Ovary (tissue), 9 donors: ENCODE results near the gene THBD. TPM values are rescaled to one million over a fixed set of nuclear protein-coding genes. Genes with fewer than 3 reads are reported as not detected.

Experiments used
- DNase-seq, 5 donors: peaks; one replicate each; pipeline ENCODE4 v3.0.0-alpha.2; 2019 to 2020
- H3K27ac ChIP-seq, 2 donors: fragments of 200-600 bp; one replicate each; pipeline versions ENCODE4 v1.5.1 to v1.8.0; 2019 to 2022
- H3K27me3 ChIP-seq: fragments of 200-600 bp; one replicate; pipeline ENCODE4 v1.8.0; 2022
- H3K36me3 ChIP-seq: fragments of 200-600 bp; sonication (generic); one replicate; pipeline ENCODE4 v1.5.1; 2019
- H3K4me1 ChIP-seq: one replicate; pipeline ENCODE4 v1.8.1; 2013; ENCODE audit warnings: mild to moderate bottlenecking, moderate library complexity; ENCODE audit not compliant: insufficient read depth
- H3K4me3 ChIP-seq: fragments of 200-600 bp; sonication (generic); one replicate; pipeline ENCODE4 v1.5.1; 2017
- H3K9me3 ChIP-seq, 2 donors: fragments of 200-600 bp in 1 of 2; sonication (generic) in 1 of 2; one replicate each; pipeline versions ENCODE4 v1.5.1 to v1.8.1; 2013 to 2019; ENCODE audit warnings: mild to moderate bottlenecking in 1 of 2, moderate library complexity in 1 of 2
- EP300 ChIP-seq: sonication (generic); formaldehyde crosslinking; IDR thresholded peaks from one replicate; pipeline ENCODE4 v1.6.1; 2017; ENCODE audit warnings: antibody characterized with exemption
- POLR2A ChIP-seq: fragments of 450-650 bp; IDR thresholded peaks from one replicate; pipeline ENCODE4 v1.6.1; 2017; ENCODE audit warnings: antibody characterized with exemption, mild to moderate bottlenecking, moderate library complexity
- WGBS, 3 donors: extraction: QIAGEN DNeasy Blood & Tissue Kit in 1 of 3; methylation state at CpG; one replicate each; pipeline versions ENCODE4 v1.1.5 to v1.1.7; 2013 to 2017; 5-methylcytosine and 5-hydroxymethylcytosine counted together
- intact Hi-C, 4 donors: fragments of 100-400 bp; cut with DNase I; formaldehyde crosslinking; loops; one replicate each; pipeline versions ENCODE4 v1.11.0 to v1.15.1; 2022 to 2023
- polyA plus RNA-seq, 2 donors: library from polyadenylated mRNA; stranded (reverse); fragments of 200-250 nt in 1 of 2; fragments of 350-450 nt in 1 of 2; fragmentation: Illumina TruSeq in 1 of 2; extraction: RNeasy Lipid Tissue Mini Kit (QIAGEN cat#74804) in 1 of 2; gene quantifications; one replicate each; pipeline ENCODE4 v1.2.3, GENCODE V29; 2013 to 2014
- total RNA-seq, 7 donors: library from RNA; depleted of rRNA in 2 of 7; stranded (reverse); fragments of >200 nt in 2 of 7; fragmentation: NEBNext Ultra II Directional in 3 of 7; extraction: Animal tissue kit (Norgen Biotek cat#: 25700) in 3 of 7; gene quantifications; one replicate each; pipeline versions ENCODE4 v1.1.0 to v1.2.4, GENCODE V29; 2016 to 2023
- TF ChIP-seq, protein P1 (sequence below), 3 donors: fragments of 450-650 bp in 2 of 3; fragments of 200-600 bp in 1 of 3; IDR thresholded peaks; one replicate each; pipeline versions ENCODE4 v1.5.1 to v1.8.0; 2016 to 2022; ENCODE audit warnings: antibody characterized with exemption in 3 of 3, mild to moderate bottlenecking in 1 of 3
- donor health status: DM: no; HTN: no; CAD: no; lungs with moderate emphysema.
- donor health status: DM: no; HTN: no; CAD: no.
- donor health status: Bipolar disorder and iron deficiency.
- donor health status: DM: yes; HTN: yes; CAD: no.
- donor health status: DM: no; HTN: no; CAD: no.
- donor health status: DM: yes; HTN: yes; CAD: no.

The THBD gene
- total and polyA plus RNA-seq, 9 donors, result 2.5 to 29.3 (median 9.7) TPM

DNA sequence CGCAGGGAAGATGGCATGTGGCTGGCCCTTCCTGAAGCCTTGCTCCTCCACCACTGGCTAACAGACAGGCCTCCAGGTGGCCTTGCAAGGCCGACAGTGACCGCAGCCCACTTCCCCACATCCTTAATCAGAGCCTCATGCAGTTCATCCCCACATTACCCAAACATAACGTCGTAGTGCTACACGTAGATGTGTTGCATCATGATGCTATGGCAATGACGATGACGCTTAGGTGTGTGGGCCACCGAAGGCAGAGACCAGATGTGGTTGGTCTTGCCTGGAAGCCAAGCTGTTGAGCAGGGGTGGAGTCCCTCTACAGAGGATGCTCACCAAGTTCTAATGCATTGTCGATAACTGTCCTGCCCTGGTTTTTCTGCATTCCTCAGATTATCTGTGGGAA, 31.0 kb upstream of the THBD start:
- H3K36me3 ChIP-seq, result no peaks in the 10 kb centered on the region
- peak in 1 of 5 donors; percentile 14 for DNase-seq
- H3K27ac ChIP-seq, result no peak overlapping the region
- no peaks in the 10 kb centered on the region for H3K9me3 ChIP-seq
- no peaks in the 10 kb centered on the region for H3K27me3 ChIP-seq
- intact Hi-C loops, result no loop called here
- H3K4me1 ChIP-seq, result peaks cover 3% of the 10 kb centered on the region
- WGBS, 3 donors, result 90 to 93% (median 91%) methylated on average over 10 of the region's 10 CpGs
- no peak overlapping the region for H3K4me3 ChIP-seq
- TF ChIP-seq POLR2A (no peak), EP300 (no peak)
- TF ChIP-seq, protein P1, sequence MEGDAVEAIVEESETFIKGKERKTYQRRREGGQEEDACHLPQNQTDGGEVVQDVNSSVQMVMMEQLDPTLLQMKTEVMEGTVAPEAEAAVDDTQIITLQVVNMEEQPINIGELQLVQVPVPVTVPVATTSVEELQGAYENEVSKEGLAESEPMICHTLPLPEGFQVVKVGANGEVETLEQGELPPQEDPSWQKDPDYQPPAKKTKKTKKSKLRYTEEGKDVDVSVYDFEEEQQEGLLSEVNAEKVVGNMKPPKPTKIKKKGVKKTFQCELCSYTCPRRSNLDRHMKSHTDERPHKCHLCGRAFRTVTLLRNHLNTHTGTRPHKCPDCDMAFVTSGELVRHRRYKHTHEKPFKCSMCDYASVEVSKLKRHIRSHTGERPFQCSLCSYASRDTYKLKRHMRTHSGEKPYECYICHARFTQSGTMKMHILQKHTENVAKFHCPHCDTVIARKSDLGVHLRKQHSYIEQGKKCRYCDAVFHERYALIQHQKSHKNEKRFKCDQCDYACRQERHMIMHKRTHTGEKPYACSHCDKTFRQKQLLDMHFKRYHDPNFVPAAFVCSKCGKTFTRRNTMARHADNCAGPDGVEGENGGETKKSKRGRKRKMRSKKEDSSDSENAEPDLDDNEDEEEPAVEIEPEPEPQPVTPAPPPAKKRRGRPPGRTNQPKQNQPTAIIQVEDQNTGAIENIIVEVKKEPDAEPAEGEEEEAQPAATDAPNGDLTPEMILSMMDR (IDR thresholded peaks at IDR 0.05), result no peak

DNA sequence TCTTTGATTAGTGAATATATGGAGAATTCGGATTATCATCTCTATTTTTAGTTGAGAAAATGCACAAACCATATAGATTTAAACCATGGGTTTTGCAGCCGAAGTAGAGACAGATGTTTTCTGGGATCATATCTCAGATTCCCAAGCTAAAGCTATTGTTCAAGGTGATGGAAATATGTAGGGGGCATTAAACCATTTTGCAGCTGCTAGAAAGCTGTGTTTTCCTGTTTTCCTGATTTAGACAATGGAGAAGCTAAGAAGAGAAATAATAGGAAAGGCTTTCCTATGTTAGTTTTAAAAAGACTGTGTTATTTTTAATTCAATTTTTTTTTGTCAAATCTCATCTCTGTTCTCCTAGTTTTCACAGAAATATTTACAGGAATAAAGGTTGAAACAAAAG, 30.5 kb upstream of the THBD start:
- 36 to 60% (median 52%) methylated on average over 2 of the region's 2 CpGs for WGBS, 3 donors
- Histone ChIP-seq H3K9me3 (no peaks in the 10 kb centered on the region), H3K36me3 (no peaks in the 10 kb centered on the region), H3K27me3 (no peaks in the 10 kb centered on the region), H3K27ac (no peak overlapping the region), H3K4me3 (no peak overlapping the region), H3K4me1 (peaks cover 3% of the 10 kb centered on the region)
- intact Hi-C loops, result no loop called here
- TF ChIP-seq EP300 (no peak), POLR2A (no peak)
- TF ChIP-seq, protein P1 (IDR thresholded peaks at IDR 0.05), result no peak
- no peak for DNase-seq

DNA sequence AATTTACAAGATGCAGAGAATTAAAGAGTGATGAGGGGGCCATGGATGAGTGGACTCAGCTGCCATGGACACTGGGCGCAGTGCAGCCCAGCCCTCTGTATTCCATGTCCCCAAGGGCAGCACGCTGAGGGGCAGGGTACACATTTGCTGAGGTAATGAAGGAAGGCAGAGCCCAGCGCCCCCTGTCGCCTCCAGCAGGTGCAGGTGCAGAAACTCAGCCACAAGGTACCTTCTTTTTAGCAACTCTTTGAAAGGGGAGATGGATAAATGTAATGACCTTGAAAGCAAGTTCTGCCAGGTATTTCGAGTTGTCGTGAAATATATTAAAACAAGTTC, 29.5 kb upstream of the THBD start:
- TF ChIP-seq POLR2A (no peak), EP300 (no peak)
- TF ChIP-seq, protein P1 (IDR thresholded peaks at IDR 0.05), result no peak
- no peak overlapping the region for H3K4me3 ChIP-seq
- H3K27me3 ChIP-seq, result no peaks in the 10 kb centered on the region
- no peaks in the 10 kb centered on the region for H3K9me3 ChIP-seq
- peak in 1 of 5 donors; percentile 1 for DNase-seq
- no peaks in the 10 kb centered on the region for H3K36me3 ChIP-seq
- peaks cover 3% of the 10 kb centered on the region for H3K4me1 ChIP-seq
- intact Hi-C loops, result no loop called here
- H3K27ac ChIP-seq, result no peak overlapping the region
- 74 to 82% (median 75%) methylated on average over 6 of the region's 6 CpGs for WGBS, 3 donors

DNA sequence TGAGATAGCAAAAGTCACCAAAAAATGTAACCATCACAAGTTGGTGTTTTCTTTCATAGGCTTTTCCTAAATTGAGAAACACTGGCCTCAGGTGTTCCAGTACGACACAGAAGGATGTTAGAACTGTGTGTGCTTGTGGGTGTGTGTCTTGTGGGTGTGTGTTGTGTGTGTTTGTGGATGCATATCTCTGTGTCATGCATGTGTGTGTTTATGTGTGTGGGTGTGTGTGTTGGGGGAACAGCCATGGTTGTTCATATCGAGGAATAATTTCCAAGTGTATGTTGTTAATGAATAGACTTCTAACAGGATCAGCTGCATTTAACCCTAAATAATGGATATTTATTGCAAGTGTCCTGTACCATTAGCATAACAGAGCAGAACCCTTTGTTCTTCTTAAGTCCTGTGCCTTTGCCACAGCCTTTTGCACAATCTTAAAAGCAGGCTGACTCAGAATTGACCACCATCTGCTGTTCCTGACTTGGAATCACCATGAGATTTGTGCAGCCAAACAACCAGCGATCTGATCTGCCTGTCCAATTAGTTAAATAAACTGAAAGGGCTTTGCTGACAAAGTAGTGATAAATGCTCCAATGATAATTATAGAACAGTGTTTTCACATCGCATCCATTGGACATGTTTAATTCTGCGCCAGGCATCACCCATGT, 29.0 kb upstream of the THBD start:
- TF ChIP-seq EP300, result no peak
- TF ChIP-seq POLR2A, result no peak
- TF ChIP-seq, protein P1 (IDR thresholded peaks at IDR 0.05), result no peak
- Histone ChIP-seq H3K4me1 (peaks cover 3% of the 10 kb centered on the region), H3K36me3 (no peaks in the 10 kb centered on the region), H3K27me3 (no peaks in the 10 kb centered on the region), H3K27ac (no peak overlapping the region), H3K9me3 (no peaks in the 10 kb centered on the region), H3K4me3 (no peak overlapping the region)
- no peak for DNase-seq
- WGBS, 3 donors, result 68 to 74% (median 72%) methylated on average over 5 of the region's 5 CpGs
- intact Hi-C loops, result no loop called here
